ENCODE data around the gene GPATCH1. TPM values are rescaled to one million over a fixed set of nuclear protein-coding genes. Genes with fewer than 3 reads are reported as not detected.

Gene GPATCH1
- total and polyA plus RNA-seq, 2 of the 4 experiments (the other 2 are of a cell fraction) = 5.1 to 7.5 TPM

DNA sequence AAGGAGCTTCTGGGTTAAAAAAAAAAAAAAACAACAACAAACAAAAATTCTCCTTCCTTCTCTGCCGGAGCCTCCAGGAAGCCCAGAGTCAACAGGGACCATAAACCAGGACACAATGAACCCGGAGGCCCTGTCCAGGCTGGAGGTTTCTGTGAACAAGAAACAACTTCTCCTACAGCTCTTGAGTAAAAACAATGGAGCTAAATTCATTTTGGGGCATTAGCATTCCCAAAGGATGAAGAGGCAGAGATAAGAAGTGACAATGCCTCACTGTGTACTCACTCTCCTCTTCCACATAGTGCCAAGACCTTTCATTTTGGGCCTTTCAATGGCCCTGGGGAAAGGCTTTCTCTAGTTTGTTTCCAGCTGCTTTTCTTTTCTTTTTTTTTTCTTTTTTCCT lies 25.3 kb upstream of the GPATCH1 start:
- Histone ChIP-seq H3K9ac (ENCODE audit: low read depth, low read length) (no peak overlapping the region), H2BK120ac (ENCODE audit: low read depth, low read length) (no peak overlapping the region), H3K9me3 (ENCODE audit: control insufficient read depth, insufficient read depth, low read length) (no peaks in the 10 kb centered on the region), H4K20me1 (ENCODE audit: insufficient read depth, low read length) (no peaks in the 10 kb centered on the region), H3K14ac (replicated peaks; ENCODE audit: low read depth, low read length) (no peak overlapping the region), H2BK5ac (ENCODE audit: low read depth, low read length, poor library complexity, severe bottlenecking) (no peak overlapping the region), H3K9me1 (ENCODE audit: insufficient read depth, low read length) (no peaks in the 10 kb centered on the region; the same call in 1 of the 2 replicates), H3K27me3 (ENCODE audit: control insufficient read depth, insufficient read depth, low read length) (no peaks in the 10 kb centered on the region), H3K56ac (ENCODE audit: extremely low read depth, insufficient read depth, low read length) (no peak overlapping the region), H3K4me1 (ENCODE audit: control insufficient read depth, insufficient read depth, low read length) (peaks cover 5% of the 10 kb centered on the region), H2BK15ac (ENCODE audit: low read depth, low read length) (no peak overlapping the region), H2AFZ (replicated peaks; ENCODE audit: low read length, poor library complexity) (no peak overlapping the region), H3K4ac (ENCODE audit: low read depth, low read length) (no peak overlapping the region), H3K4me3 (ENCODE audit: insufficient read depth, low read depth, low read length) (no peak overlapping the region), H2AK5ac (ENCODE audit: low read depth, low read length) (no peak overlapping the region), H3K18ac (ENCODE audit: low read depth, low read length) (no peak overlapping the region), H4K5ac (ENCODE audit: low read depth, low read length) (no peak overlapping the region), H4K91ac (ENCODE audit: insufficient read depth, low read depth, low read length) (no peak overlapping the region), H3K23ac (ENCODE audit: low read depth, low read length) (no peak overlapping the region), H2AK9ac (replicated peaks; ENCODE audit: low read depth, low read length, poor library complexity) (no peak overlapping the region), H3K4me2 (ENCODE audit: low read depth, low read length) (no peak overlapping the region), H4K8ac (ENCODE audit: low read depth in 2 of 2, low read length in 2 of 2) (no peak overlapping the region), H3K36me3 (ENCODE audit: control insufficient read depth, insufficient read depth, low read length) (peaks cover 2% of the 10 kb centered on the region; the same call in 1 of the 2 replicates), H3K27ac (ENCODE audit: insufficient read depth, low read length) (no peak overlapping the region), H2BK20ac (ENCODE audit: low read depth, low read length) (no peak overlapping the region), H3K79me1 (ENCODE audit: low read depth in 1 of 2, low read length in 2 of 2) (0 out of 4 replicates have a peak, but pooled peaks cover 0 to 4% of the 10 kb centered on the region in 2 experiments)
- BruUV-seq (replicated peaks) = no TSS peak
- dilution Hi-C loops (cut with HindIII; ENCODE audit: low sequenced_read_pairs, unreplicated experiment) = no loop called here
- no peak; the same call in 1 of the 2 replicates for ATAC-seq (ENCODE audit: low read depth)
- CTCF ChIA-PET = interaction anchor here (0.6 kb wide), 1 partner anchor 33 kb away, joined by 8 read pairs; no protein-coding TSS in a partner anchor
- WGBS, 2 experiments (ENCODE audit: extremely low coverage in 2 of 2, insufficient read length in 1 of 2) = no CpG with 5 or more reads among the region's 2 CpGs
- in situ Hi-C loops (cut with MboI; ENCODE audit: low sequenced_read_pairs) = no loop called here
- intact Hi-C loops (cut with micrococcal nuclease) = no loop called here
- POLR2A ChIA-PET (ENCODE audit: unreplicated experiment) = interaction anchor here (0.6 kb wide), 1 partner anchor 101 kb away, joined by 3 read pairs; no protein-coding TSS in a partner anchor
- no peak for TF ChIP-seq CTCF (conservative IDR thresholded peaks at IDR 0.05; ENCODE audit: low read depth, low read length)
- TF ChIP-seq RAD21 (IDR thresholded peaks at IDR 0.05; ENCODE audit: low read length) = no peak
- no peak for TF ChIP-seq USF2 (IDR thresholded peaks at IDR 0.05; ENCODE audit: low read depth, low read length)
- TF ChIP-seq CHD1 (IDR thresholded peaks at IDR 0.05; ENCODE audit: low read depth, low read length) = no peak
- TF ChIP-seq NFE2L2 (IDR thresholded peaks at IDR 0.05; ENCODE audit: low read depth, low read length) = no peak
- no peak for TF ChIP-seq POLR2A (IDR thresholded peaks at IDR 0.05; ENCODE audit: low read depth, low read length)
- TF ChIP-seq SMC3 (IDR thresholded peaks at IDR 0.05; ENCODE audit: low read depth, low read length) = no peak
- TF ChIP-seq MAZ (IDR thresholded peaks at IDR 0.05; ENCODE audit: borderline replicate concordance, low read depth, low read length) = no peak
- no peak for TF ChIP-seq RCOR1 (IDR thresholded peaks at IDR 0.05; ENCODE audit: insufficient replicate concordance, low read length)
- TF ChIP-seq FOS (IDR thresholded peaks at IDR 0.05; ENCODE audit: low read depth, low read length) = no peak
- TF ChIP-seq MAFK (IDR thresholded peaks at IDR 0.05; ENCODE audit: low read depth, low read length) = no peak
- TF ChIP-seq RFX5 (IDR thresholded peaks at IDR 0.05; ENCODE audit: low read depth, low read length) = no peak
- no peak for TF ChIP-seq BHLHE40 (IDR thresholded peaks at IDR 0.05; ENCODE audit: low read depth, low read length)
- TF ChIP-seq MXI1 (IDR thresholded peaks at IDR 0.05; ENCODE audit: borderline replicate concordance, low read depth, low read length) = no peak
- TF ChIP-seq CEBPB (IDR thresholded peaks at IDR 0.05; ENCODE audit: low read depth, low read length) = no peak
- TF ChIP-seq, protein P1, sequence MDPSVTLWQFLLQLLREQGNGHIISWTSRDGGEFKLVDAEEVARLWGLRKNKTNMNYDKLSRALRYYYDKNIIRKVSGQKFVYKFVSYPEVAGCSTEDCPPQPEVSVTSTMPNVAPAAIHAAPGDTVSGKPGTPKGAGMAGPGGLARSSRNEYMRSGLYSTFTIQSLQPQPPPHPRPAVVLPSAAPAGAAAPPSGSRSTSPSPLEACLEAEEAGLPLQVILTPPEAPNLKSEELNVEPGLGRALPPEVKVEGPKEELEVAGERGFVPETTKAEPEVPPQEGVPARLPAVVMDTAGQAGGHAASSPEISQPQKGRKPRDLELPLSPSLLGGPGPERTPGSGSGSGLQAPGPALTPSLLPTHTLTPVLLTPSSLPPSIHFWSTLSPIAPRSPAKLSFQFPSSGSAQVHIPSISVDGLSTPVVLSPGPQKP (IDR thresholded peaks at IDR 0.05; ENCODE audit: borderline replicate concordance, low read depth, low read length) = no peak
- peak; percentile 49 for DNase-seq

Measured in IMR-90 (cell line).